Stimulated activated CD8-positive, alpha-beta memory T cell treated with anti-CD3 and anti-CD28 coated beads, Interleukin-15, amount 100 ng/mL, for 48 hours (primary cell): Measurements from ENCODE around the gene EGR4.

Experiments used
- DNase-seq, 2 donors: peaks; one replicate each; pipeline ENCODE4 v3.0.0-alpha.2; 2020; ENCODE audit warnings: low read depth in 2 of 2

EGR4 gene

GRCh38 chr2:73250872-73251846 lies 42.2 kb downstream of the EGR4 start:
- DNase-seq: no peak

- DNase-seq: no peak
Measured at GRCh38 chr2:73249636-73250035, 43.7 kb downstream of the EGR4 start.

- no peak for DNase-seq
Measured at GRCh38 chr2:73246850-73247249, 46.5 kb downstream of the EGR4 start.

GRCh38 chr2:73244580-73244979 lies 48.8 kb downstream of the EGR4 start:
- no peak for DNase-seq

GRCh38 chr2:73243884-73244570 lies 49.3 kb downstream of the EGR4 start:
- no peak for DNase-seq
